Measurements from ENCODE around the gene ABCC3. TPM values are rescaled to one million over a fixed set of nuclear protein-coding genes. Genes with fewer than 3 reads are reported as not detected.

ABCC3 gene
- total RNA-seq, 6 experiments from 2014 or later, result 18.4 to 23.6 (median 21.3) TPM

DNA sequence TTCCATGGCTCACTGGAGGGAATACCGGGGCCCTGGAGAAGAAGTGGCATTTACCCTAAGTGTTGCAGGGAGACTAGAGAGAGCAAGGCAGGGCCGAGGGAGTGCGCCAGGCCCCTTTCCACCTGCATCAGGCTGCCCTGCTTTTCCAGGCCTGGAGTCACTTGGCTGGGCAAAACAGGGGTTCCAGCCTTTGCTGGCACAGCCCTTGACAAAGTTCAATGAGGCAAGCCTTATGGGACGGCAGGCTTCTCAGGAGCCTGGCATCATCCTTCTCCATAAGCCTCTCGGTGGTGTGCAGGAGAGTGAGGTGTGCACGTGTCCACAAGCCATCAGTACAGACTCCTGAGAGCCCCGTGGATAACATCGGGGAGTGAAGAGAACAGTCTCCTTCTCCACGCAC is 47.1 kb upstream of the ABCC3 start:
- H3K27me3 Mint-ChIP-seq (ENCODE audit: insufficient read depth), result peaks cover 47% of the 10 kb centered on the region

GRCh38 chr17:50588391-50589049 is 46.2 kb upstream of the ABCC3 start:
- Mint-ChIP-seq H3K27ac (no peak overlapping the region), H3K9me3 (no peaks in the 10 kb centered on the region)

More for the DNA sequence above, 47.1 kb upstream of the ABCC3 start:
- H3K9me3 Mint-ChIP-seq, result no peaks in the 10 kb centered on the region
- no peak overlapping the region for H3K4me3 Mint-ChIP-seq
- no peak overlapping the region for H3K27ac Mint-ChIP-seq
- TF ChIP-seq, protein P1, sequence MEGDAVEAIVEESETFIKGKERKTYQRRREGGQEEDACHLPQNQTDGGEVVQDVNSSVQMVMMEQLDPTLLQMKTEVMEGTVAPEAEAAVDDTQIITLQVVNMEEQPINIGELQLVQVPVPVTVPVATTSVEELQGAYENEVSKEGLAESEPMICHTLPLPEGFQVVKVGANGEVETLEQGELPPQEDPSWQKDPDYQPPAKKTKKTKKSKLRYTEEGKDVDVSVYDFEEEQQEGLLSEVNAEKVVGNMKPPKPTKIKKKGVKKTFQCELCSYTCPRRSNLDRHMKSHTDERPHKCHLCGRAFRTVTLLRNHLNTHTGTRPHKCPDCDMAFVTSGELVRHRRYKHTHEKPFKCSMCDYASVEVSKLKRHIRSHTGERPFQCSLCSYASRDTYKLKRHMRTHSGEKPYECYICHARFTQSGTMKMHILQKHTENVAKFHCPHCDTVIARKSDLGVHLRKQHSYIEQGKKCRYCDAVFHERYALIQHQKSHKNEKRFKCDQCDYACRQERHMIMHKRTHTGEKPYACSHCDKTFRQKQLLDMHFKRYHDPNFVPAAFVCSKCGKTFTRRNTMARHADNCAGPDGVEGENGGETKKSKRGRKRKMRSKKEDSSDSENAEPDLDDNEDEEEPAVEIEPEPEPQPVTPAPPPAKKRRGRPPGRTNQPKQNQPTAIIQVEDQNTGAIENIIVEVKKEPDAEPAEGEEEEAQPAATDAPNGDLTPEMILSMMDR (IDR thresholded peaks at IDR 0.05), result no peak
- H3K36me3 Mint-ChIP-seq (ENCODE audit: low read depth), result no peaks in the 10 kb centered on the region
- no peak for DNase-seq
- H3K4me1 Mint-ChIP-seq (ENCODE audit: low read depth), result peaks cover 20% of the 10 kb centered on the region

GRCh38 chr17:50589095-50589705 is 45.5 kb upstream of the ABCC3 start:
- no peaks in the 10 kb centered on the region for H3K9me3 Mint-ChIP-seq

More at GRCh38 chr17:50588391-50589049, 46.2 kb upstream of the ABCC3 start:
- TF ChIP-seq, protein P1 (IDR thresholded peaks at IDR 0.05), result no peak
- H3K27me3 Mint-ChIP-seq (ENCODE audit: insufficient read depth), result peaks cover 42% of the 10 kb centered on the region
- no peak overlapping the region for H3K4me3 Mint-ChIP-seq
- peaks cover 20% of the 10 kb centered on the region for H3K4me1 Mint-ChIP-seq (ENCODE audit: low read depth)
- H3K36me3 Mint-ChIP-seq (ENCODE audit: low read depth), result no peaks in the 10 kb centered on the region
- no peak for DNase-seq

DNA sequence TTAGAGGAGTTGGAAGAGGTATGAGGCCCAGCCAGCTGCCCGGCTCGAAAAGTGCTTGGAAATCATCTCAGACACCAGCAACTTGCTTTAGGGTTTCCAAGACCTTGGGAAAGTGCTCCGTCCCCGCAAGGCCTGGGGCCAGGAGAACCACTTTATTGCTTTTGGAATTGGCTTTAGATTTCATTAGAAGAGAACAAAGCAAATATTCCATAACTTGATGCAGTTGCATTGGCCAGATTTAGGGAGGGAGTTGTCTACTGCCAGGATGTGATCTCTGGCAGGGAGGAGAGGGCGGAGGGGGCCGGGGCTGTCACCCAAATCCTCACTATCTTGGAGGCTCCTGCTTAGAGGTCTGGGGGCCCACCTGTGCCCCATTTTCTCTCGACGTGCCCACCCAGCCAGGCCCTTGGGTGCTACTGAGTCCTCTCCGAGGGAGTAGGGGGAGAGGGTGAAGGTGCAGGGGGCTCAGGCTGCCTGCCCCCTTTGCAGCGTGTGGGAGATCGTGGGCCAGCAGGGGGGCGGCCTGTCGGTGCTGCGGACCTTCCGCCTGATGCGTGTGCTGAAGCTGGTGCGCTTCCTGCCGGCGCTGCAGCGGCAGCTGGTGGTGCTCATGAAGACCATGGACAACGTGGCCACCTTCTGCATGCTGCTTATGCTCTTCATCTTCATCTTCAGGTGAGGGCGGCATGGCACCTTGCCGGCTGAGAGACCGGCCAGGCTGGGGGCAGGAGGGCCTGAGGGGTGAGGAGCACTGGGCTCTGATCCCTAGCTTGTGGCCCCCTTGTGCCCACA is 43.5 kb upstream of the ABCC3 start:
- H3K9me3 Mint-ChIP-seq, result no peaks in the 10 kb centered on the region
- no peak overlapping the region for H3K4me3 Mint-ChIP-seq
- peaks cover 21% of the 10 kb centered on the region for H3K27me3 Mint-ChIP-seq (ENCODE audit: insufficient read depth)
- no peak for DNase-seq
- peaks cover 15% of the 10 kb centered on the region for H3K4me1 Mint-ChIP-seq (ENCODE audit: low read depth)
- TF ChIP-seq, protein P1 (IDR thresholded peaks at IDR 0.05), result no peak
- no peak overlapping the region for H3K27ac Mint-ChIP-seq
- no peaks in the 10 kb centered on the region for H3K36me3 Mint-ChIP-seq (ENCODE audit: low read depth)

More at GRCh38 chr17:50589095-50589705, 45.5 kb upstream of the ABCC3 start:
- no peaks in the 10 kb centered on the region for H3K36me3 Mint-ChIP-seq (ENCODE audit: low read depth)
- no peak overlapping the region for H3K4me3 Mint-ChIP-seq
- no peak for DNase-seq
- TF ChIP-seq, protein P1 (IDR thresholded peaks at IDR 0.05), result no peak
- H3K4me1 Mint-ChIP-seq (ENCODE audit: low read depth), result peaks cover 20% of the 10 kb centered on the region
- H3K27me3 Mint-ChIP-seq (ENCODE audit: insufficient read depth), result peaks cover 37% of the 10 kb centered on the region
- no peak overlapping the region for H3K27ac Mint-ChIP-seq

- H3K27ac Mint-ChIP-seq, result no peak overlapping the region
- TF ChIP-seq, protein P1 (IDR thresholded peaks at IDR 0.05), result no peak
Measured at GRCh38 chr17:50593321-50593720, 41.4 kb upstream of the ABCC3 start.

More at GRCh38 chr17:50593321-50593720, 41.4 kb upstream of the ABCC3 start:
- peaks cover 15% of the 10 kb centered on the region for H3K4me1 Mint-ChIP-seq (ENCODE audit: low read depth)
- H3K4me3 Mint-ChIP-seq, result no peak overlapping the region
- H3K36me3 Mint-ChIP-seq (ENCODE audit: low read depth), result no peaks in the 10 kb centered on the region
- peaks cover 14% of the 10 kb centered on the region for H3K27me3 Mint-ChIP-seq (ENCODE audit: insufficient read depth)
- H3K9me3 Mint-ChIP-seq, result no peaks in the 10 kb centered on the region
- DNase-seq, result no peak

Measured in HFFc6 (cell line).